ENCODE data around the gene ARHGAP8.
"Not testable (repeated sequence)": the region's sequence is repeated elsewhere in the genome, so short reads cannot be mapped to it uniquely, and the experiment has no call there.

Gene ARHGAP8

DNA sequence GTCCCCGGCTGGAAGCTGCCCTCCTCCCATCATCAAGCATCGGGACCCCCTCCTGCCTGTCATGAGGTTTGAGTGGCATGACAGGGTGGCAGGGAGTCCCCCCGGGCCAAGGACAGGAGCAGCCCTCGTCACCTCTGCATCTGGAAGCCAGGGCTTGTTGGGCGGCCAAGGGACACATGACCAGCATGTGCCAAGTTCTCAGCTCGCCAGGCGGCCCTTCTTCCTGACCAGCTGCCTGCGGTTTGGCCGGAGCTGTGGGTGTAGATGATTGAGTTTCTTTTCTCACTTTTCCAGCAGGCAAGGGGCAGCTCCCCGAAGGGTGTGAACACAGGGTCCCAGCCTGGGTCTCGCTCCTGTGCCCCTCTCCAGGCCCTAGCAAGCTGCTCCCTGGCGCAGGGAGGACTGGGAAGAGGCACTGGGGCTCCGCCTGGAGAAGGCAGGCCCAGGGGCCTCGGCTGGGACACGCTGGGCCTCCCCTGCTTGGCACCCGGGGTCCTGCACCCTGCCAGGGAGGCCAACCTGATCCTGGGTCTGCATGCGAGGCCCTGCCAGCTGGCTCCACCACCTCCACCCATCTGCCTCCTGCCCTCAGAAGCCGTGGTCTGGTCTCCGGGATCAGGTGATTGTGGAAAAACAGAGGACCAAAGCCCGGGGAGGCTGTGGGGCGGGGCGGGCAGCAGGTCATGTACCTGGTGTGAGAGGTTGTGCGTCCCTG, 13.4 kb downstream of the ARHGAP8 start:
- no peak for DNase-seq (ENCODE audit: low read depth in 3 of 3)

DNA sequence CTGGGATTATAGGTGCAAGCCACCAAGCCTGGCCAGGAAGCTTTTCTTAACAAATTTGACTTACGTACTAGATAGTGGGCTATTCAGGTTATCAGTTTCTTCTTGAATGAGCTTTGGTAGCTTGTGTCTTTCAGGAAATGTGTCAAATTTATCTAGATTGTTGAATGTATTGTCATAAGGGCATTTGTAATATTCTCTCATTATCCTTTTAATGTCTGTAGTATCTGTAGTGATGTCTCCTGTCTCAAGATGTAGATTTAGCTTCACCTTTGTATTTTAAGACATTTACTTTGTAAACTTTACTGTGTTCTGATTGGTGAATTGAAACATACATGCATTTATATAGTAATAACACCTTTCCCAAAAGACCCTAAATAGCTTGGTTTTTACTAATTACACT, 20.7 kb downstream of the ARHGAP8 start:
- DNase-seq (ENCODE audit: low read depth in 3 of 3), result no peak

DNA sequence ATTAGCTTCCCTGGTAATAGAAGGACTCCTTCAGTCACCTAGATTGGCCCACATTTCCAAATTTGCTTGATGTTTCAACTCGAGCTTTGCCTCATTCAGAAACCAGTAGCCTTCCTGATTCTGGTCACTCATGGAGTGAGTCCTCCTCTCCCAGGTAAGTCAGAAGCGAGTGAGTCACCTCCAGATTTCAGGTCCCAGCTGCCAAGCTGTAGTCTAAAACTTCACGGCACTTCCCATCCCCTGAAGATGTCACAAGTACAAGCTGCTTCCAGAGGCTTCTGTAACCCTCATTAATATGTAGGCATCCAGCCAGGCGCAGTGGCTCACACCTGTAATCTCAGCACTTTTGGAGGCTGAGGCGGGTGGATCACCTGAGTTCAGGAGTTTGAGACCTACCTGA, 23.5 kb downstream of the ARHGAP8 start:
- DNase-seq (ENCODE audit: low read depth in 3 of 3), result no peak

DNA sequence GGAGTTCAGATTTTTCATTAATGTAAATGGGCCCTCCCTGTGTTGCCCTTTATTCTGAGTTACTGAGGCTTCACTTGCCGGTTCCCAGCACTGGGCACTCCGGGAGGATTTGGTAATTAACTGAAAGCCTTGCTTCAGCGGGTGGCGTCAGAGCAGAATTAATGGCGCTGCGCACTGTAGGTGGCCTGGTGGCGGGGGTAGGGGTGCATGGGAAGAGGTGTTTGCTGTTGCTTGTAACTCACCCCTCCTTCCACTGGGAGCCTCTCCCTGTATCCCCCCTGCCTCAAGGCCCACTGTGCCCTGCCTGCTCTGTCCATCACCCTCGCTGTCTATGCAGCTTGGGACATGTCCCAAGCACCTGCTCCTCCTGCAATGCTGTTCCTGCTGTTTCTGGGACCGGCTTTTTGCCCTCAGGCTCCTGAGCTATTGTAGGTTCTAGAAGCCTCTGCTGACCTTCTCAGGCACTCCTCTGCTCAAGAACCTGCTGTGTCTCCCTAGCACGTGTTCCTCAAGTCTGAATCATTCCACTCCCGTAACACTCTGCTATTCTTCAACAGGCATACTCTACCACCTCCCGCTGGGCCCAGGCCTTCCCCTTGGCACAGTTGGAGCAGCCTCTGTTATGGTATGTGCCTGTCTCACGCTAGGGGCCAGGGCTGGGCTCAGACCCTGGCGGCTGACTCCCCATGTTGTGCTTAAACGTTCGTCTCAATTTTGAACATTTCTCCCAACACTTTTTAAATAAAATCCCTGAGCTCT, 24.4 kb downstream of the ARHGAP8 start:
- no peak for DNase-seq (ENCODE audit: low read depth in 3 of 3)

DNA sequence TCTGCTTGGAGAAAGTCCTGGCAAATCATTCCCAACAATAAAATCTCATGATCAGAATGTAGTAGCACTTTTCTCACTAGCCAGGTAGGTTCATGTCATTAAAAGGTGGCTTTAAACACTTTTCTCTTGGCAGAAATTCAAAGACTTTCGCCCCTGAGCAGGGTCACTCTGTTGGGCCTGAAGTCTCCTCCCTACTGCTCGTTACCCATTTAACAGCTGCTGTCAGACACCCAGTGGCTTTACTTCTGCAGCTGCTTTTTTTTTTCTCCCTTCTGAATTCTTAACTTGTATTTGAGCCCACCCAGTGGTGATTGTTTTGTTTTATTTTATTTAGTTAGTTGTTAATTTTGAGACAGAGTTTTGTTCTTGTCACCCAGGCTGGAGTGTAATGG, 25.0 kb downstream of the ARHGAP8 start:
- no peak for DNase-seq (ENCODE audit: low read depth in 3 of 3)

DNA sequence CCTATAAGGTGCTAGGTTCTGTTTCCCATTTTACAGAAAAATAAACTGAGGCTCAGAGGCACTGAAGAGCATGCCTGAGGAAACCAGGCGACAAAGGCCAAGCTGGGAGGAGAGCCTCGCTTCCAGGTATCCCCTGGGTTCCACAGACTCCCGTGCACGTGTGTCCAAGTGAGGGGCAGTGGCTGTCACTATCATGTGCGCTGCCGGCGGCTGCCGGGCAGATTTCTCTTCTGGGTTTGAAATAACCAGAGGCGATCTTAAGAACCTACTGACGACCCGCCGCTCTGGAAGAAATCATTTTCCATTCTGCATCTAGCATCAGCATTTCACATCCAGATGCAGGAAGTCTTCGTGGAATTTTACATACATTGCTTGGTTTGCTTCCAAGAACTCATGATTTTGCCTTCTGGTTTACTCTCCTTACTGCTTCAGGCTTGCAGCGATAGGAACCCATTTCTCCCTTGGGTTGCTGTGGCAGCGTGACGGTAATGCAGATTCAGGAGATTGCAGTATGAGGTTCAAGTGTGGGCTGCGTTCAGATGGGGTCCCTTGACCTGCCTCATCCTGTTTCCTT, 28.6 kb downstream of the ARHGAP8 start:
- DNase-seq (ENCODE audit: low read depth in 3 of 3), result no peak

DNA sequence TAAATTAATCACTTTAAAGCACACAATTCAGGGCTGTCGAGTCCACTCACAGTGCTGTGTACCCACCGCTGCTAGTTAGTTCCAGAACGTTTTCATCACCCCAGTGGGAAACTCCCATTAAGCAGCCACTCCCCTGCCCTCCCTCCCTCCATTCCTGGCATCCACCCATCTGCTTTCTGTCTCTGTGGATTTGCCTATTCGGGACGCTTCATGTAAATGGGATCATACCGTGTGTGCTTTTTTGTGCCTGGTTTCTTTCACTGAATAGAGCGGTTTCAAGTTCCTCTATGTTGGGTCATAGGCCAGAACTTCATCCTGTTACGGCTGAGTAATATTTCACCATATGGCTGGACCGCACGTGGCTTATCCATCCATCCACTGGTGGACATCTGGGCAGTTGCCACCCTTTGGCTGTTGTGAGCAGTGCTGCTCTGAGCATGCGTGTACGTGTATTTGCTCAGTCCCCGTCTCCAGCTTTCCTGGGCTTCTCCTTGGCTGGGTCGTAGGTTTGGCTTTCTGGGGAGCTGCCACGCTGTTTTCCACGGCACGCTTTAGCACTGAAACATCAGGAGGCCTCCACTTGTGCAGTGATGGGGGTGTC, 30.1 kb downstream of the ARHGAP8 start:
- DNase-seq (ENCODE audit: low read depth in 3 of 3), result no peak

DNA sequence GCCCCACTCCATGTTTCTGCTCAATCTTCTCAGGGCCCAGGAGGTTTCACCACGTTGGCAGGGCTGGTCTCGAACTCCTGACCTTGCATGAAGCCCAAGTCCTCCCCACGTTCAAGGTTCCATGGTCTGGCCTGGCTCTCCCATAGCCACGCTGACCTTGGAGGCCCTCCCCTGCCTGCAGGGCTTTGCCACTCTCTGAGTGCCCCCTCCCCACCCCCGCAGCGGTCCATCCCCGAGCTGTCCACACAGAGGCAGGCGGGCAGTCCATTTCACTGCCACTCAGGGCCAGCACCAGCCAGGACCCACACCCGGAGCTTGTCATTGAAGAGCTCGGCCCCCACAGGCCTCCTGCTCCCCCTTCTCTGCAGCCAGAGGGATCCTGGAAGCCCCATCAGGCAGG, 30.7 kb downstream of the ARHGAP8 start:
- no peak for DNase-seq (ENCODE audit: low read depth in 3 of 3)

DNA sequence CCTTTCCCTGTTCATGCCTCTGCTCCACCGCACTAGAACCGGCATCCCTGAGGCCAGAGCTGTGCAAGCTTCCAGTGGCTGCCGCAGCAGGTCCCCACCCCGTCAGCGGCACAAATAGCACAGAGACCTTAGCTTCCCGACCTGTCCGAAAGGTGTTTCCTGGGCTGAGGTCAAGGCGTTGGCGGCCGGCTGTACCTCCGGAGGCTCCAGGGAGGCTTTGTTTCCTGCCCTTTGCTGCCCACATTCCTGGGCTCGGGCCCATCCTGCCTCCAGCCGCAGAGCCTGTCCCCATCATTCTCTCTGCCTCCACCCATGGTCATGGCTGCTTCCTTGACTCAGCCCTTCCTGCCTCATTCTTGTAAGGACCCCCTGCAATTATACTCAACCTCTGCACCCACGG, 31.2 kb downstream of the ARHGAP8 start:
- DNase-seq (ENCODE audit: low read depth in 3 of 3), result no peak

DNA sequence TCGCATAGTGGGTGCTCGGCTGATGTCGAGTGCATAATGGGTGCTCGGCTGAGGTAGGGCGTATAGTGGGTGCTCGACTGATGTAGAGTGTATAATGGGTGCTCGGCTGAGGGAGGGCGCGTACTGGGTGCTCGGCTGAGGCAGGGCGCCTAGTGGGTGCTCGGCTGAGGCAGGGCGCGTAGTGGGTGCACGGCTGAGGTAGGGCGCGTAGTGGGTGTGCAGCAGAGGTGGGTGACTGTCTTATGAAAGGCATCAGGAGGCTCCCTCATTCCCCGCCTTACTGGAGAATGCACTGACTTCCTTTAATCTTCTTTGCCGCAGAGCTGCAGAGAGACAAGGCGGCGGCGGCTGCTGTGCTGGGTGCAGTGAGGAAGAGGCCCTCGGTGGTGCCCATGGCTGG, 33.8 kb downstream of the ARHGAP8 start:
- no peak for DNase-seq (ENCODE audit: low read depth in 3 of 3)

DNA sequence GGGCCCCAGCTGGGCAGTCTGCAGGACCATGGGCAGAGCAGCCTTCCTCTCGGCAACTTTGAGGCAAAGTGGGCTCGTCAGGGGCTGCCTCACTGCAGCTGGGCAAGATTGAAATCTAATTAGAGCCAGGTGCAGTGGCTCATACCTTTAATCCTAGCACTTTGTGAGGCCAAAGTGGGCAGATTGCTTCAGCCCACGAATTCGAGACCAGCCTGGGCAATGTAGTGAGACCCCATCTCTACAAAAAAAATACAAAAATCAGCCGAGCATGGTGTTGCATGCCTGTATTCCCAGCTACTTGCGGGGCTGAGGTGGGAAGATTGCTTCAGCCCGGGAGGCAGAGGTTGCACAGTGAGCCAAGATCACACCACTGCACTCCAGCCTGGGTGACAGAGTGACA, 34.2 kb downstream of the ARHGAP8 start:
- no peak for DNase-seq (ENCODE audit: low read depth in 3 of 3)

DNA sequence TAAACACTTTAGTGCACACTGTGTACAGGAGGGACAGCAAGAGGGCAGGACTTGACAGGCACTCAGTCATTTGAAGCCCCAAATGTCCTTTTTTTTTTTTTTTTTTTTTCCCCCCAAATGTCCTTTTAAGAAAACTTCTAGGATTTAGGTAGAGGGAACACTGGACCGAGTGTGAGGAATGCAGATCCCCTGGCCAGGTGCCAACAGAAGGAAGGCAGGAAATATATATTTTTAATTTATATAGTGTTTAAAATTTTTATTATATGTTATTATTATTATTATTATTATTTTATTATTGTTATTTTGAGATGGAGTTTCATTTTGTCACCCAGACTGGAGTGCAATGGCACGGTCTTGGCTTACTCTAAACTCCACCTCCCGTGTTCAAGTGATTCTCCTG, 35.5 kb downstream of the ARHGAP8 start:
- DNase-seq (ENCODE audit: low read depth in 3 of 3), result no peak

DNA sequence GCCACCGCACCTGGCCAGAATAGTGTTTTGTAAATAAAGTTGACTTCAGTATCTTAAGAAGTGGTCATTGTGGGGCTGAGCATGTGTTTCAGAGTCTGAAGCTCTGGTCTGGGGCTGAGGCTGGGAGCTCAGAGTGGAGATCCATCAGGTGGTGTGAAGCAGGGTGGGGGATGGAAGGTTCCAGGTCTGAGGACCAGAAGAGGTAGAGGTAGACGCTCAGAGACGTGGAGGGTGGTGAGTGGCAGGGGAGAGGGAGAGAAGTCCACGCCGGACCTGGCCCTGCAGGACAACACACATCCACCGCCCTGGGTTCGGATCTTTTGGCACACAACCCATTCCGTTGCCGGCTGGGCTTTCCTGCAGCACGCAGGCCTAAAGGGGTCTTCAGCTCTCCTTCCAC, 40.7 kb downstream of the ARHGAP8 start:
- DNase-seq (ENCODE audit: low read depth in 3 of 3), result no peak

DNA sequence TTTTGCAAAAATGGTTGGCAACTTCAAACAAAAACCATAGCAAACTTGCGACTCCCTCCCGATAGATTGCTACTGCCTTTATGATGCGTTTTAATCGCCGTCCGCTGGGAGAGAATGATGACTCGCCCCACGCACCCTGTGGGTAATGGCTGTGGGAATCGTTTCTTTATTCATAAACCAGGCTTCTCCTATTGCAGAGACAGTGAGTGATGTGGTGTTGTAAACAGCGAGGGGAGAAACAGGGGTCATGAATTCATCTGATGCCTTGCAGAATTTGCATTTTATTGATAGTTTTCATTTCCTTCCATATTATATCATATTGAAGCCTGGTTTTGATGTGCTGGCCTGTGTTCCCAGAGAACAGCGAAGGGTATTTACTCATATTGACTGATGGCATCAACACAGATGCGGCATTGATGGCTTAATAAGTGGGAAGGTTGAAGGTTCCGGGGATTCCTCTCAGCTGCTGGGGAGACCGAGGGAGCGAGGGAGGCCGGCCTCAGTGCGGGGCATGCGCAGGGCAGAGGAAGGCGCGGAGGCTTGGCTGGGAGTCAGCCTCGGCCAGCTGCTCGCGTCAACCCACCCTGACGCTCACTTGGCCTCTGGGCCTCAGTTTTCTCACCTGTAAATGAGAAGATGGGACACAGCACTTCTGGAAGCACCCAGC, 41.3 kb downstream of the ARHGAP8 start:
- DNase-seq (ENCODE audit: low read depth in 3 of 3), result no peak

DNA sequence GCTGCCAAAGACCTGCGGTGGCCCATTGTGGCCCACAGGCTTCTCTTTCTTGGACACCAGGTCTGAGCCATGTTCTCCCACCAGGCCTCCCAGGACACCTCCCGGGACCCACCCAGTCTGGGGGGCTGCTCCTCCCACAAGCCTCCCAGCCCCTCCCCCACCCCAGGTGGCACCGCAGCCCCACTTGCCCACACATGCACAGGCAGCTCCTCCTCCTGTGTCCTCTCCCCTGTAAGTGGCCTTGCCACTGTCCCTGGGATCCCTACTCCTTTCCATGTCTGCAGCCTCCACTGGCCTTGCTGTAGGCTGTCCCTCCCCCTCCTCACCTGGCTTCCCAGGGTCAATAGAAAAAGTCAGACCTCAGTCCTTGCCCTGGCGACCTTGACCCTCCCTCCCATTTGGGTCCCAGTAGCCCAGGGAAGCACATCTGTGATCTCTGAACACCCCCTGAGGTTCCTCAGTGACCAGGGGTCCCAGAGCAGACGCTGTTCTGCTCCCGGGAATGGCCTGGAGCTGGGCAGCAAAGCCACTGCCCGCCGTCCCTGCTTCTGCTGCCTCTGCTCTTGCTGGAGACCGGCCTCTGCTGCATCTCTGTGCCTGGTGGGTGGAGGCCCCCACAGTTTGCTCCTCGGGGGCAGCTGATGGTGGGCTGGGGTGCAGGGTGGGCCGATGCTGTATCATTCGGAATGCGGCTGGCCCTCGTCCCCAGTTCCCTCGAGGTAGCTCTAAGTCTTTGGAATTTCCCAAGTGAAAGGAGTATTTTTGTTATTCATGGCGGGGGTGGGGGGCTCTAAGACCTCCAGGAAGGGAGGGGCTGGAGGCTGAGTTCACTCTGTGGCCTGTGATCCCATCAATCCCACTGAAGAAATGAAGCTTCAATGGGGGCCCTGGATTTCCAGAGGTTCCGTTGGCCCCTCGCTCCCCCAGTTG, 43.6 kb downstream of the ARHGAP8 start:
- no peak for DNase-seq (ENCODE audit: low read depth in 3 of 3)

DNA sequence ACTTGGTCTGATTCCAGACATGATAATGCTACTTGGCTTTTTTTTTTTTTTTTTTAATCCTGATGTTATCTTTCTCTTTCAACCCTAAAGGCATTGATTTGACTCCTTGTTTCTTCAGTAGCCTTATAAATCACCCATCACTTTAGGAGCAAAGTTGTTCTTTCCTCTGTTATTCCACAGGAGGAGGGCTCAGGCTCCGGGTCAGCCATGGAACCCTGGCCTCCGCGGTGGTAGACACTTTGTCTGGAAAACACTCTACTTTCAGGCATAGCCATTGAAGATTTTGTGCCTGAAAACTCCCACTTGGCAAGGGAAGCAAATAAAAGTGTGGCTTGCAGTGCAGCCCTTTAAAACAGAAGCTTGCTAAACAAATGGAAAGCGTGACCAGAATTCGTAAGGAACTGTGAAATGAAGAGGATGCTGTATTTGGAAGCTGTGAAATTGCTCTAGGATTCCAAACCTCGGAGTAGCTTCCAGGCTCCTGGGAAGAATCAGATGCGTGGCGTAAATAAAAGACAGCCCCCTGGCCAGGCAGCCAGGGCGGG, 44.9 kb downstream of the ARHGAP8 start:
- DNase-seq (ENCODE audit: low read depth in 3 of 3), result no peak

DNA sequence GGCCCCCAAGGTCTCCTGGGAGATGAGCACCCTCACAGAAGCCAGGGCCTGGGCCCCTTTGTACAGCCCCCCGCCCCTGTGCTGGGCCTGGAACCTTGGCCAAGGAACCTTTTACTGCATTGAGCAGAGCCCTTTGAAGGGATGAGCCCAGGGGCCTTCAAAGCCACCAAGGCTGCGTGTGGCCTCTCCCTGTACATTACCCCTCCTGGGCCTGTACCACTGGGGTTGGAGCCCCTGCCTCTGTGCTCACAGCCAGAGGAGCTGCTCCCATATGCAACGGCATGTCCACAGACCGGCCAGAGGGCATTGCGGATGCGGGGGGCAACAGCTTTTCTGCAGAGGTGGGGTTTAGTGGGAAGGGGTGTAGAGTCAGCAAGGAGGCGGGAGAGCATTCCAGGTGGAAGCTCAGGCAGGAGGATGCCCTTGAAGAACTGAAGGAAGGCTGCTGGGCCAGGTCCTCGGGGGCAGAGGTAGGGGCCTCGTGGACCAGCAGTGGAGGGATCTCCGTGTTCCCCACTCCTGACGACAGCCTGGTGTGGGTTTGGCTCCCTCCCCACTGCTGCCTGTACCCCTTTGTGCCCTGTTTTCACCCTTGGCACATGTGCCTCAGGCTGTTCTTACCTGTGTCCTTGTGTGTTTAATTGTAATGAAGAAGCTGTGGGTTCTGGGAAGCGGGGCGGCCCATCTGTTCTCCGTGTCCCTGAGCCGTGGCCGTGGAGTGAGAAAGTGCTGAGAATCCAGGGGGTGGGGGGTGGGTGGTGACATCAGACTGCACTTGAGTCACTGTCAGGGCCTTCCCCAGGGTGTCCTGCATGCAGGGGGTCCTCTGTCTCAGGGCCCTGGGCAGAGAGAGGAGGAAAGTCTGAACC, 46.9 kb downstream of the ARHGAP8 start:
- no peak for DNase-seq (ENCODE audit: low read depth in 3 of 3)

DNA sequence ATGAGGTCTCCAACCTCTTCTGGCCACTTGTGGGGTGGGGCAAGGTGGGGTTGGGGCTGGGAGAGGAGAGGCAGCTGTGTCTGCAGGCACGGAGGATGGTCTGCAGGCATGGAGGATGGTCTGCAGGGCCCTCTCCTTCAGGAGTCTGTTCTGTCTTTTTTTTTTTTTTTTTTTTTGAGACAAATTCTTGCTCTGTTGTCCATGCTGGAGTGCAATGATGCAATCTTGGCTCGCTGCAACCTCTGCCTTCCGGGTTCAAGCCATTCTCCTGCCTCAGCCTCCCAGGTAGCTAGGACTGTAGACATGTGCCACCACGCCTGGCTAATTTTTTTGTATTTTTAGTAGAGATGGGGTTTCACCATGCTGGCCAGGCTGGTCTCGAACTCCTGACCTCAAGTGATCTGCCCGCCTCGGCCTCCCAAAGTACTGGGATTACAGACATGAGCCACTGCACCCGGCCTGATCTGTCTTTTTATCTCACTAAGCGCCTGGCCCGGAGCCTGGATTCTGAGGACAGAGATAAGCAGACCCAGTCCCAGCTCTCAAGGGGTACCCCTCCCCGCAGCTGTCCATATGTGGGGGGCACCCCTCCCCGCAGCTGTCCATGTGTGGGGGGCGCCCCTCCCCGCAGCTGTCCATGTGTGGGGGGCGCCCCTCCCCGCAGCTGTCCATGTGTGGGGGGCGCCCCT, 47.7 kb downstream of the ARHGAP8 start:
- DNase-seq (ENCODE audit: low read depth in 3 of 3), result not testable (repeated sequence)

DNA sequence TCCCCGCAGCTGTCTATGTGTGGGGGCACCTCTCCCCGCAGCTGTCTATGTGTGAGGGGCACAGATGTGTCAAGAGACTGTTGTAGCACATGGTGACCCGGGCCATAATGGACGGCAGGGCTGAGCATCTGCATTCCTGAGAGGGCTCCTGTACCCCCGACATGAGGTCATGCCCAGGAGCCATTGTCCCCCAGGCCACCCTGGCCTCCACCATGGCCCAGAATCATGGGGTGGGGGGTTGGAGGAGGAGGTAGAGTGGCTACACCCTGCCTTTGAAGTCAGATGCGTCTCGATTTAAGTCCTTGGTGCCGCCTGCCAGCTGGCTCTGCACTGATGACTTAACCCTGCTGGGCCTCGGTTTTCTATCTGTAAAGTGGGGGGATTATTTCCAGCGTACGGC, 49.1 kb downstream of the ARHGAP8 start:
- DNase-seq (ENCODE audit: low read depth in 3 of 3), result no peak
